Measurements from ENCODE around the gene CBX3. TPM values are rescaled to one million over a fixed set of nuclear protein-coding genes. Genes with fewer than 3 reads are reported as not detected.
A peak's percentile ranks its signal among the peaks of the same experiment; 100 is the strongest.
"Not testable (repeated sequence)": the region's sequence is repeated elsewhere in the genome, so short reads cannot be mapped to it uniquely, and the experiment has no call there.

The CBX3 gene
- total and polyA plus RNA-seq, 7 donors = 58.1 to 101 (median 94.9) TPM

DNA sequence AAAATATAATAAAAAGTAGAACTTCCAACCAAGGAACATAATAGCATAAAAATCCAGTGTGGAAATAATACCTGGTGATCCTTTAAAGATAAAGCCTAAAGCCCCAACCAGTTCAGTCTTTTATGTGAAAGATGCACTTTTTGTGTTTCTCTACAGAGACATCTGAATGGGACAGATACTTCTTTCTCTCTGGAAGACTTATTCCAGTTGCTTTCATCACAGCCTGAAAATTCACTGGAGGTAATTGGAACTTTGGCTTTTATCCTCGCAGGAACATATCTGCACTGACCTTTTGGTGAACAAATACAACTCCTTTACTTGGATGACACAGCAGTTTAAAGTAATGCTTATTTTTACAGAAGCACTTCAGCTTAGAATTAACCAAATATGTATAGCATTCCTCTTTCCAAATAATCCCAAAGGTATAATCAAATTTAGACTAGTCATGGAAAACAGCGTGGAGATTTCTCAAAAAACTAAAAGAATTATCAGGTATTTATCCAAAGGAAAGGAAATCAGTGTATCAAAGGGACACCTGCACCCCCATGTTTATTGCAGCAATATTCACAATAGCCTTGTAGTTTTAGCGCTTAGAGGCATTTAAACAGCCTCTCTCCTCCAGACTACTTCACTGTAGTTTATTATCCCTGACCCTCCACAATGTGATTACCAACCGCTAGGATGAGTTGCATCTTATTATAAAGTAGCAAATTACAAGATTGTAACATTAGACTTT lies 17.8 kb upstream of the CBX3 start:
- H3K27ac ChIP-seq = peak overlapping the region in 2 of 4 donors; percentile 7 to 47
- no peak for TF ChIP-seq EP300 (IDR thresholded peaks at IDR 0.05)
- no peak for TF ChIP-seq POLR2A (IDR thresholded peaks at IDR 0.05)
- peak in 1 of 4 donors; percentile 58 for TF ChIP-seq POLR2AphosphoS5 (IDR thresholded peaks at IDR 0.05)
- TF ChIP-seq, protein P1, sequence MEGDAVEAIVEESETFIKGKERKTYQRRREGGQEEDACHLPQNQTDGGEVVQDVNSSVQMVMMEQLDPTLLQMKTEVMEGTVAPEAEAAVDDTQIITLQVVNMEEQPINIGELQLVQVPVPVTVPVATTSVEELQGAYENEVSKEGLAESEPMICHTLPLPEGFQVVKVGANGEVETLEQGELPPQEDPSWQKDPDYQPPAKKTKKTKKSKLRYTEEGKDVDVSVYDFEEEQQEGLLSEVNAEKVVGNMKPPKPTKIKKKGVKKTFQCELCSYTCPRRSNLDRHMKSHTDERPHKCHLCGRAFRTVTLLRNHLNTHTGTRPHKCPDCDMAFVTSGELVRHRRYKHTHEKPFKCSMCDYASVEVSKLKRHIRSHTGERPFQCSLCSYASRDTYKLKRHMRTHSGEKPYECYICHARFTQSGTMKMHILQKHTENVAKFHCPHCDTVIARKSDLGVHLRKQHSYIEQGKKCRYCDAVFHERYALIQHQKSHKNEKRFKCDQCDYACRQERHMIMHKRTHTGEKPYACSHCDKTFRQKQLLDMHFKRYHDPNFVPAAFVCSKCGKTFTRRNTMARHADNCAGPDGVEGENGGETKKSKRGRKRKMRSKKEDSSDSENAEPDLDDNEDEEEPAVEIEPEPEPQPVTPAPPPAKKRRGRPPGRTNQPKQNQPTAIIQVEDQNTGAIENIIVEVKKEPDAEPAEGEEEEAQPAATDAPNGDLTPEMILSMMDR (IDR thresholded peaks at IDR 0.05) = no peak

GRCh38 chr7:26184281-26185101 lies 17.1 kb upstream of the CBX3 start:
- H3K27ac ChIP-seq = peak overlapping the region in 1 of 4 donors; percentile 7
- DNase-seq; H3K4me1 ChIP-seq; intact Hi-C loops (cut with DNase I); H3K4me3 ChIP-seq; H3K27me3 ChIP-seq; H3K9me3 ChIP-seq: not testable (repeated sequence)
- 71 to 81% methylated on average over 4 of the region's 4 CpGs for WGBS, 2 donors
- TF ChIP-seq POLR2AphosphoS5 (IDR thresholded peaks at IDR 0.05) = peak in 1 of 4 donors; percentile 26
- H3K36me3 ChIP-seq = peaks cover 4 to 31% (median 16%) of the 10 kb centered on the region in 4 donors

More for the DNA sequence above, 17.8 kb upstream of the CBX3 start:
- WGBS, 2 donors = 30 to 71% methylated on average over 4 of the region's 4 CpGs
- Histone ChIP-seq H3K36me3 (peaks cover 4 to 23% (median 8%) of the 10 kb centered on the region in 4 donors), H3K4me3 (no peak overlapping the region), H3K4me1 (peaks cover 0 to 5% (median 0%) of the 10 kb centered on the region in 4 donors), H3K27me3 (no peaks in the 10 kb centered on the region), H3K9me3 (no peaks in the 10 kb centered on the region)
- intact Hi-C loops (cut with DNase I) = no loop called here
- DNase-seq = no peak

- WGBS, 2 donors = 92 to 95% methylated on average over 10 of the region's 10 CpGs
- TF ChIP-seq POLR2AphosphoS5 (IDR thresholded peaks at IDR 0.05) = peak in 1 of 4 donors; percentile 2
- TF ChIP-seq, protein P1 (IDR thresholded peaks at IDR 0.05) = no peak
- H3K27ac ChIP-seq = no peak overlapping the region
- no peaks in the 10 kb centered on the region for H3K9me3 ChIP-seq
- intact Hi-C loops (cut with DNase I) = no loop called here
- peaks cover 0 to 5% (median 0%) of the 10 kb centered on the region in 4 donors for H3K4me1 ChIP-seq
- DNase-seq = no peak
- peaks cover 4 to 39% (median 22%) of the 10 kb centered on the region in 4 donors for H3K36me3 ChIP-seq
- H3K4me3 ChIP-seq = no peak overlapping the region
- no peaks in the 10 kb centered on the region for H3K27me3 ChIP-seq
Measured at GRCh38 chr7:26185131-26185843, 16.3 kb upstream of the CBX3 start.

- no peak overlapping the region for H3K27ac ChIP-seq
- no peaks in the 10 kb centered on the region for H3K9me3 ChIP-seq
- no peak for TF ChIP-seq POLR2AphosphoS5 (IDR thresholded peaks at IDR 0.05)
- H3K27me3 ChIP-seq = no peaks in the 10 kb centered on the region
- DNase-seq = no peak
- H3K4me3 ChIP-seq = no peak overlapping the region
- intact Hi-C loops (cut with DNase I) = no loop called here
- peaks cover 4 to 44% (median 27%) of the 10 kb centered on the region in 4 donors for H3K36me3 ChIP-seq
- 93 to 95% methylated on average over 1 of the region's 1 CpG for WGBS, 2 donors
- H3K4me1 ChIP-seq = peaks cover 0 to 7% (median 0%) of the 10 kb centered on the region in 4 donors
Measured at GRCh38 chr7:26185844-26186180, 15.7 kb upstream of the CBX3 start.

- Histone ChIP-seq H3K4me3 (no peak overlapping the region), H3K27me3 (no peaks in the 10 kb centered on the region), H3K27ac (peak overlapping the region in 1 of 4 donors; percentile 14), H3K9me3 (no peaks in the 10 kb centered on the region), H3K36me3 (peaks cover 4 to 52% (median 33%) of the 10 kb centered on the region in 4 donors), H3K4me1 (peaks cover 0 to 13% (median 2%) of the 10 kb centered on the region in 4 donors)
- TF ChIP-seq POLR2AphosphoS5 (IDR thresholded peaks at IDR 0.05) = peak in 2 of 4 donors; percentile 5 to 17
- TF ChIP-seq, protein P1 (IDR thresholded peaks at IDR 0.05) = no peak
- 83% methylated on average over 5 of the region's 5 CpGs for WGBS, 2 donors
- intact Hi-C loops (cut with DNase I) = no loop called here
- DNase-seq = no peak
Measured at GRCh38 chr7:26186364-26187311, 14.9 kb upstream of the CBX3 start.
